GM12873 (cell line): ENCODE results near the gene COL8A2.

ENCODE experiments used
- CTCF ChIP-seq: IDR thresholded peaks from 2 replicates; pipeline ENCODE4 v1.5.1; 2012; ENCODE audit warnings: low read depth, mild to moderate bottlenecking, moderate library complexity, low read length, control low read depth; ENCODE audit not compliant: insufficient read depth; ENCODE audit errors: missing control alignments

COL8A2 gene

GRCh38 chr1:36126005-36126716 lies 1.1 kb upstream of the COL8A2 start:
- TF ChIP-seq CTCF: no peak

DNA sequence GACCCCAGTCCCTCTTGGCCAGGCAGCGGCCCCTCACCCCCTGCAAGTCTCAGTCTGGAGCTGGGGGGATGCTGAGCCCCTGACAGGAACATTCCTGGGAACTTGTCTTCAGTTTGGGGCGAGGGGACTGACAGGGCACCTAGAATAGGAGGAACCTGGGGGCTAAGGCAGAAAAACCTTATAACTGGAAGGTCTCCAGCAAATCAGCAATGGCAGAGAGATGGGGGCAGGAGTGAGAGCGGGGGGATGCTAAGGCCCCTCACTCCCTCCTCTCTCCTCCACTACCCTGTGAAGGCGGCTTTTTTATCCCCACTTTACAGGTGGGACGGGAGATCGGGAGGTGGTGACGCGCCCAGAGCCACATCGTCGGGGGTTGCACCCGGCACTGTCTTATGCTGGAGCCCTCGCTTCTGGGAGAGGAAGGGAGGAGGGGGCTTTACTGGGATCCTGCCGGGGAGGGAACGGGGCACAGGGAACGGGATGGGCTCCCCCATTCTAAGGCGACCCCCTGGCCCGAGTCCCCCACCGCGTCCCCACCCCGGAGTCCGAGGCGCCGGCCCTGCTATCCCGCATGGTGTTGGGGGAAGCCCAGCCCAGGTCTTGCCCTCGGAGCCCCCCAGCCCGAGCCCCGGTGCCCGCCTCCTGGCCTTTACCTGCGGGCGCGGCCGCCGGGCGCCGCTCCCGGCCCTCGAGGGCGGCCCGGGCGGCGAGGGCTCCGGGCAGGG lies 456 bp downstream of the COL8A2 start:
- no peak for TF ChIP-seq CTCF

DNA sequence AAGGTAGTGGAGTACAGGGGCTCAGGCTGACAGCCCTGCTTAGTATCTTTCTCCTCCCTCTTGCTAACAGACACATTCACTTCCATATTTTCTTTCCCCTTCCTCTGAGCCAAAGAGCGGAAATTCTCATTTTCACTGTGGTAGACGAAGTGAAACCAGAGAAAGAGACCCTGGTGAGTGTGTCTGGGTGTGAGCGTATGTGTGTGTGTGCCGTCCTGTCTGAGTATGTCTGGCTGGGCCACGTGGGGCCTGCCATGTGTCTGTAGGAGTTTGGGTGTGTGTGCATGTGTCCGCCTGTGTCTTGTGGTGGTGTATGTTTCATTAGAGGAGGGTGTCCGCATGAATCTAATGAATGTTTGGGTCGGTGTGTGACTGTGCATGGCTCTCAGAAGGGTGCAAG lies 1.7 kb downstream of the COL8A2 start:
- TF ChIP-seq CTCF: no peak

GRCh38 chr1:36122062-36123030 lies 2.7 kb downstream of the COL8A2 start:
- TF ChIP-seq CTCF: no peak

GRCh38 chr1:36119456-36119855 lies 5.6 kb downstream of the COL8A2 start:
- TF ChIP-seq CTCF: no peak

GRCh38 chr1:36118447-36119204 lies 6.4 kb downstream of the COL8A2 start:
- no peak for TF ChIP-seq CTCF
